ENCODE measurements around the gene SMPD3.
A peak's percentile ranks its signal among the peaks of the same experiment; 100 is the strongest.

DNA sequence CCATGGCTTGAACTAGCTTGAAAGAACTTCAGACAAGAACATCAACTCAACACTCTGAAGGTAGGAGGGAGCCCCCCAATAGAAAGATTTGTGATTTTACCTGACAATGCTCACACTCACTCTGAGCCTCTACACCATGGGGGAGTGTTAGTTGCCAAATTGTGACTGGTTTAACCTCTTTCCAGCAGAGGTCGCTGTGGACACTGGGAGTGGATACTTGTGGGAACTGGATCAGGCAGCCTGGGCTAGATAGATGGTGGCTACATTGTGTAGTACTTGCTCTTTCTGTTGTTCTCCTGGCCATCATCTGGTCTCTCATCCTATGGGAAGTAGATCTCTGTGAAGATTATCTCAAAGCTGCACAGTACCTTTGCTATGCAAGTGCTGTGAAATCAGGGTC, 2.9 kb downstream of the SMPD3 start:
- TF ChIP-seq, protein P1, sequence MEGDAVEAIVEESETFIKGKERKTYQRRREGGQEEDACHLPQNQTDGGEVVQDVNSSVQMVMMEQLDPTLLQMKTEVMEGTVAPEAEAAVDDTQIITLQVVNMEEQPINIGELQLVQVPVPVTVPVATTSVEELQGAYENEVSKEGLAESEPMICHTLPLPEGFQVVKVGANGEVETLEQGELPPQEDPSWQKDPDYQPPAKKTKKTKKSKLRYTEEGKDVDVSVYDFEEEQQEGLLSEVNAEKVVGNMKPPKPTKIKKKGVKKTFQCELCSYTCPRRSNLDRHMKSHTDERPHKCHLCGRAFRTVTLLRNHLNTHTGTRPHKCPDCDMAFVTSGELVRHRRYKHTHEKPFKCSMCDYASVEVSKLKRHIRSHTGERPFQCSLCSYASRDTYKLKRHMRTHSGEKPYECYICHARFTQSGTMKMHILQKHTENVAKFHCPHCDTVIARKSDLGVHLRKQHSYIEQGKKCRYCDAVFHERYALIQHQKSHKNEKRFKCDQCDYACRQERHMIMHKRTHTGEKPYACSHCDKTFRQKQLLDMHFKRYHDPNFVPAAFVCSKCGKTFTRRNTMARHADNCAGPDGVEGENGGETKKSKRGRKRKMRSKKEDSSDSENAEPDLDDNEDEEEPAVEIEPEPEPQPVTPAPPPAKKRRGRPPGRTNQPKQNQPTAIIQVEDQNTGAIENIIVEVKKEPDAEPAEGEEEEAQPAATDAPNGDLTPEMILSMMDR (IDR thresholded peaks at IDR 0.05): peak in 4 of 6 experiments; percentile 44 to 81 (median 78)
- no peak for TF ChIP-seq POLR2A (IDR thresholded peaks at IDR 0.05)
